ENCODE data around the gene MCOLN1. TPM values are rescaled to one million over a fixed set of nuclear protein-coding genes. Genes with fewer than 3 reads are reported as not detected.

MCOLN1 gene
- total and polyA plus RNA-seq, 2 of the 8 experiments (the other 6 are each of a cell fraction or from before 2014, with no cell fraction given): 19.1 to 40.0 TPM

GRCh38 chr19:7480222-7480969, 42.0 kb upstream of the MCOLN1 start:
- ChIA-PET POLR2A (ENCODE audit: partially characterized antibody) (interaction anchor here (1.0 kb wide), 2 partner anchors 19 to 71 kb away, joined by 3 read pairs; no protein-coding TSS in a partner anchor), CTCF (ENCODE audit: partially characterized antibody) (interaction anchor here (0.6 to 1.9 kb wide), 4 partner anchors 13 to 126 kb away, joined by 3 to 6 read pairs (median 5); a partner anchor contains a TSS)
- Histone ChIP-seq H2AFZ (ENCODE audit: low read length) (no peak overlapping the region), H3K4ac (replicated peaks; ENCODE audit: insufficient read length, low read depth, low read length) (no peak overlapping the region), H2BK12ac (ENCODE audit: low read depth, low read length) (no peak overlapping the region), H2BK15ac (ENCODE audit: low read length) (0 out of 2 replicates have a peak overlapping the region, but pooled peaks have one; percentile 61), H3K36me3 (ENCODE audit: control insufficient read depth in 2 of 4, insufficient read depth in 4 of 4, low read length in 3 of 4) (no peaks in the 10 kb centered on the region), H3K79me2 (ENCODE audit: control insufficient read depth in 1 of 2, insufficient read depth in 2 of 2, low read length in 2 of 2) (no peaks in the 10 kb centered on the region), H3K23ac (ENCODE audit: insufficient read length) (no peak overlapping the region), H4K8ac (ENCODE audit: extremely low read depth, insufficient read depth, low read length) (peak overlapping the region; percentile 47), H3K27me3 (replicated peaks in 1 of 4; ENCODE audit: control insufficient read depth in 3 of 4, extremely low read depth in 1 of 4, insufficient read depth in 3 of 4, low read length in 3 of 4) (peaks cover 0 to 2% (median 0%) of the 10 kb centered on the region in 4 experiments; a peak in 3 of 7 replicates), H4K20me1 (replicated peaks in 1 of 2; ENCODE audit: control insufficient read depth in 1 of 2, insufficient read depth in 2 of 2, low read length in 2 of 2) (no peaks in the 10 kb centered on the region), H3K27ac (ENCODE audit: low read depth, low read length) (no peak overlapping the region), H2BK120ac (replicated peaks; ENCODE audit: low read depth, low read length) (no peak overlapping the region), H3K56ac (replicated peaks; ENCODE audit: insufficient read length, low read depth, low read length) (no peak overlapping the region), H2BK20ac (ENCODE audit: low read length) (no peak overlapping the region), H4K5ac (ENCODE audit: insufficient read length, low read depth, low read length) (no peak overlapping the region), H4K91ac (replicated peaks; ENCODE audit: insufficient read length, low read length) (no peak overlapping the region), H3K14ac (ENCODE audit: insufficient read length) (no peak overlapping the region), H3K18ac (ENCODE audit: extremely low read depth, low read length) (no peak overlapping the region), H3K4me3 (ENCODE audit: extremely low read depth in 1 of 4, insufficient read depth in 2 of 4, low read depth in 3 of 4, low read length in 4 of 4) (no peak overlapping the region), H3K23me2 (ENCODE audit: low read depth, low read length) (no peaks in the 10 kb centered on the region; the same call in 1 of the 2 replicates), H3K9me3 (ENCODE audit: insufficient read depth in 2 of 2, low read depth in 1 of 2, low read length in 1 of 2) (no peaks in the 10 kb centered on the region), H3K4me1 (replicated peaks in 1 of 4; ENCODE audit: control insufficient read depth in 3 of 4, insufficient read depth in 4 of 4, low read length in 3 of 4) (peaks cover 0 to 15% (median 12%) of the 10 kb centered on the region in 4 experiments; a peak in 5 of 7 replicates), H3K9ac (replicated peaks in 1 of 4; ENCODE audit: extremely low read depth in 1 of 4, low read depth in 3 of 4, low read length in 3 of 4) (peak overlapping the region in 1 of 4 experiments; percentile 16; a peak in 4 of 7 replicates), H3K79me1 (ENCODE audit: low read depth, low read length) (no peaks in the 10 kb centered on the region), H3K4me2 (ENCODE audit: insufficient read depth in 1 of 2, low read depth in 2 of 2, low read length in 2 of 2) (no peak overlapping the region), H2AK5ac (ENCODE audit: low read depth, low read length) (no peak overlapping the region), H2BK5ac (ENCODE audit: low read depth, low read length) (no peak overlapping the region)
- TF ChIP-seq BACH1 (IDR thresholded peaks at IDR 0.05; ENCODE audit: low read length) (peak; percentile 6; the same call in 1 of the 2 replicates), KDM1A (IDR thresholded peaks at IDR 0.05; ENCODE audit: borderline replicate concordance, low read length) (no peak), BCL11A (IDR thresholded peaks at IDR 0.05; ENCODE audit: low read depth in 2 of 2, low read length in 2 of 2) (no peak)
- DNase-seq (ENCODE audit: low read depth in 1 of 2, low spot score in 2 of 2): no peak
- FAIRE-seq: no peak
- WGBS, 2 experiments (ENCODE audit: extremely low coverage in 1 of 2, insufficient coverage in 1 of 2, insufficient read length in 1 of 2, insufficient replicate concordance in 2 of 2, low coverage in 1 of 2, low lambda C conversion rate in 2 of 2, missing lambda C conversion rate in 1 of 2): 84% methylated on average over 11 of the region's 11 CpGs; no CpG with 5 or more reads in 1 of the 2 experiments
